Ishikawa (cell line): Measurements from ENCODE around the gene AMDHD1.

ENCODE experiments used
- CEBPB ChIP-seq: IDR thresholded peaks from 2 replicates; pipeline ENCODE4 v1.6.1; 2012
- CREB1 ChIP-seq: IDR thresholded peaks from 2 replicates; pipeline ENCODE4 v1.6.1; 2012; ENCODE audit warnings: low read depth
- EGR1 ChIP-seq: IDR thresholded peaks from 2 replicates; pipeline ENCODE4 v1.6.1; 2012
- EP300 ChIP-seq: IDR thresholded peaks from 2 replicates; pipeline ENCODE4 v1.6.1; 2012; ENCODE audit warnings: borderline replicate concordance
- FOXM1 ChIP-seq: IDR thresholded peaks from 2 replicates; pipeline ENCODE4 v1.6.1; 2012; ENCODE audit warnings: low read depth, borderline replicate concordance
- NFIC ChIP-seq: IDR thresholded peaks from 2 replicates; pipeline ENCODE4 v1.6.1; 2012
- RAD21 ChIP-seq: IDR thresholded peaks from 2 replicates; pipeline ENCODE4 v1.6.1; 2012; ENCODE audit warnings: low read depth
- TAF1 ChIP-seq: IDR thresholded peaks from 2 replicates; pipeline ENCODE4 v1.6.1; 2012; ENCODE audit warnings: low read depth, mild to moderate bottlenecking
- TCF12 ChIP-seq: IDR thresholded peaks from 2 replicates; pipeline ENCODE4 v1.6.1; 2012; ENCODE audit warnings: low read depth
- TEAD4 ChIP-seq: IDR thresholded peaks from 2 replicates; pipeline ENCODE4 v1.6.1; 2012
- YY1 ChIP-seq: IDR thresholded peaks from 2 replicates; pipeline ENCODE4 v1.6.1; 2012; ENCODE audit warnings: low read depth
- ZBTB7A ChIP-seq: IDR thresholded peaks from 2 replicates; pipeline ENCODE4 v1.6.1; 2012; ENCODE audit warnings: low read depth
- TF ChIP-seq, protein P1 (sequence below): IDR thresholded peaks from 2 replicates; pipeline ENCODE4 v1.6.1; 2012; ENCODE audit warnings: low read depth, mild to moderate bottlenecking
- TF ChIP-seq, protein P2 (sequence below): IDR thresholded peaks from 2 replicates; pipeline ENCODE4 v1.6.1; 2012
- TF ChIP-seq, protein P3 (sequence below): IDR thresholded peaks from 2 replicates; pipeline ENCODE4 v1.6.1; 2012

The AMDHD1 gene

DNA sequence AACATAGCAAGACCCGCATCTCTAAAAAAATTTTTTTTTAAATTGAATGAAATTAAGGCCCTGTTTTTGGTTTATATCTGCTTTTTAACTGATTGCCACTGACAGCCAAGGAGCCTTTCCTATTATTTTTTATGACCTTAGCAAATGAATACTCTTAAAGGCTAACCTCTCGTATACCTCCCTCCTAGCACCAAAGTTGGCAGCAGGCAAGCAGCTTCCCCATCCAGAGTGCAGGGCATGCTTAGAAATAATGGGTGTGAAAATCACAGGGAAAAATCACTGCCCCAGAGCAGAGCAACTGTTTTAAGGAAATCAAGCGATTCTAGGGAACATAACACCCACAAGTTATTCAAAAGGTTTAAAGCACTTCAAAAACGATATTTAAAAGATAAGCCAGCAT, 32.4 kb downstream of the AMDHD1 start:
- TF ChIP-seq TCF12 = no peak
- TF ChIP-seq NFIC = no peak
- TF ChIP-seq, protein P1, sequence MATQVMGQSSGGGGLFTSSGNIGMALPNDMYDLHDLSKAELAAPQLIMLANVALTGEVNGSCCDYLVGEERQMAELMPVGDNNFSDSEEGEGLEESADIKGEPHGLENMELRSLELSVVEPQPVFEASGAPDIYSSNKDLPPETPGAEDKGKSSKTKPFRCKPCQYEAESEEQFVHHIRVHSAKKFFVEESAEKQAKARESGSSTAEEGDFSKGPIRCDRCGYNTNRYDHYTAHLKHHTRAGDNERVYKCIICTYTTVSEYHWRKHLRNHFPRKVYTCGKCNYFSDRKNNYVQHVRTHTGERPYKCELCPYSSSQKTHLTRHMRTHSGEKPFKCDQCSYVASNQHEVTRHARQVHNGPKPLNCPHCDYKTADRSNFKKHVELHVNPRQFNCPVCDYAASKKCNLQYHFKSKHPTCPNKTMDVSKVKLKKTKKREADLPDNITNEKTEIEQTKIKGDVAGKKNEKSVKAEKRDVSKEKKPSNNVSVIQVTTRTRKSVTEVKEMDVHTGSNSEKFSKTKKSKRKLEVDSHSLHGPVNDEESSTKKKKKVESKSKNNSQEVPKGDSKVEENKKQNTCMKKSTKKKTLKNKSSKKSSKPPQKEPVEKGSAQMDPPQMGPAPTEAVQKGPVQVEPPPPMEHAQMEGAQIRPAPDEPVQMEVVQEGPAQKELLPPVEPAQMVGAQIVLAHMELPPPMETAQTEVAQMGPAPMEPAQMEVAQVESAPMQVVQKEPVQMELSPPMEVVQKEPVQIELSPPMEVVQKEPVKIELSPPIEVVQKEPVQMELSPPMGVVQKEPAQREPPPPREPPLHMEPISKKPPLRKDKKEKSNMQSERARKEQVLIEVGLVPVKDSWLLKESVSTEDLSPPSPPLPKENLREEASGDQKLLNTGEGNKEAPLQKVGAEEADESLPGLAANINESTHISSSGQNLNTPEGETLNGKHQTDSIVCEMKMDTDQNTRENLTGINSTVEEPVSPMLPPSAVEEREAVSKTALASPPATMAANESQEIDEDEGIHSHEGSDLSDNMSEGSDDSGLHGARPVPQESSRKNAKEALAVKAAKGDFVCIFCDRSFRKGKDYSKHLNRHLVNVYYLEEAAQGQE = no peak
- no peak for TF ChIP-seq YY1
- no peak for TF ChIP-seq TAF1
- TF ChIP-seq, protein P2, sequence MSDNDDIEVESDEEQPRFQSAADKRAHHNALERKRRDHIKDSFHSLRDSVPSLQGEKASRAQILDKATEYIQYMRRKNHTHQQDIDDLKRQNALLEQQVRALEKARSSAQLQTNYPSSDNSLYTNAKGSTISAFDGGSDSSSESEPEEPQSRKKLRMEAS = no peak
- TF ChIP-seq FOXM1 = no peak
- TF ChIP-seq CREB1 = no peak
- TF ChIP-seq CEBPB = no peak
- no peak for TF ChIP-seq EP300
- TF ChIP-seq, protein P3, sequence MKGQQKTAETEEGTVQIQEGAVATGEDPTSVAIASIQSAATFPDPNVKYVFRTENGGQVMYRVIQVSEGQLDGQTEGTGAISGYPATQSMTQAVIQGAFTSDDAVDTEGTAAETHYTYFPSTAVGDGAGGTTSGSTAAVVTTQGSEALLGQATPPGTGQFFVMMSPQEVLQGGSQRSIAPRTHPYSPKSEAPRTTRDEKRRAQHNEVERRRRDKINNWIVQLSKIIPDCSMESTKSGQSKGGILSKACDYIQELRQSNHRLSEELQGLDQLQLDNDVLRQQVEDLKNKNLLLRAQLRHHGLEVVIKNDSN = no peak
- TF ChIP-seq RAD21 = no peak
- TF ChIP-seq ZBTB7A = no peak
- no peak for TF ChIP-seq TEAD4
- no peak for TF ChIP-seq EGR1

DNA sequence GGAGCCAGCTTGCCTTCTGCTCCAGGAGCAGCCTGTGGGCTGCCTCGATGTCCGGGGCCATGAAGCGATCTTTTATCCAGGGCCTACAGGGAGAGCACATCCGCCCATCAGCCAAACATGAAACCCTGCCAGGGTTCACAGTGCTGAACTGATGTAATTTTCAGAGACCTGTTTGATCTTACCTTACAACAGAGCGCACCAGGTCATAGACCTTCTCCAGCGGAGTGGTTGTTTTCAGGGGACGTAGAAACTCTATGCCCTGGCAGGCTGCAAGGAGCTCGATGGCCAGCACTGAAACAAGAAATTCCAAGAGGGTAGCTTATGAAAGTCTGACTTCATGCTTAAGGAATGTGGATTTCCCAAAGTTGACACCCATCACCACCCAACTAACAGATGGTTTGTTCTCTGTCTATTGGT, 33.3 kb downstream of the AMDHD1 start:
- TF ChIP-seq EP300 (no peak), TEAD4 (peak; percentile 34; the same call in 1 of the 2 replicates)

DNA sequence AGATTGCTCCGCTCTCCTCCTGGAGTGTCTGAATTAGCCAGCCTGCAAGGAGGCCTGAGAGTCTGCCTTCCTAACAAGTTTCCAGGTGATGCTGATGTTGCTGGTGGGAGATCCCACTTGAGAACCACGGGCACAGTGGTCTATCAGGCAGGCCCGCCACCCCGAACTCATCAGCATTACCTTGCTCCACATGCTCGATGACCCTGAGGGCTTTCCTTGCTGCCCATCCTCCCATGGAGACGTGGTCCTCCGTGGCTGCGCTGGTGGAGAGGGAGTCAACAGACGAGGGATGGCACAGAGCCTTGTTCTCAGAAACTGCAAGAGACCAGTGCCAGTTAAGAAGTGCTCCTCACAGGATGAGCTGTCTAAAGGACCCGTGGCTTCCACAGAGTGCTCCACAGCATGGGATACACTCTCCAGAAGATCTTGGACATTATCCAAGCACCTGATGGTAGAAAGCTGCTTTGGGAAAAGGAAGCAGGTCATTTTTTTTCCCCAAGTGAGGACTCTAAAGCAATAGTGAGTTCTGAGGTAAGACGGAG, 34.7 kb downstream of the AMDHD1 start:
- TF ChIP-seq, protein P3 = no peak
- TF ChIP-seq CEBPB (no peak), TEAD4 (no peak), YY1 (no peak), RAD21 (no peak), TAF1 (no peak), EGR1 (no peak), NFIC (no peak), EP300 (no peak), TCF12 (no peak), FOXM1 (no peak), ZBTB7A (no peak)
- TF ChIP-seq, protein P1 = no peak
- TF ChIP-seq, protein P2 = no peak

DNA sequence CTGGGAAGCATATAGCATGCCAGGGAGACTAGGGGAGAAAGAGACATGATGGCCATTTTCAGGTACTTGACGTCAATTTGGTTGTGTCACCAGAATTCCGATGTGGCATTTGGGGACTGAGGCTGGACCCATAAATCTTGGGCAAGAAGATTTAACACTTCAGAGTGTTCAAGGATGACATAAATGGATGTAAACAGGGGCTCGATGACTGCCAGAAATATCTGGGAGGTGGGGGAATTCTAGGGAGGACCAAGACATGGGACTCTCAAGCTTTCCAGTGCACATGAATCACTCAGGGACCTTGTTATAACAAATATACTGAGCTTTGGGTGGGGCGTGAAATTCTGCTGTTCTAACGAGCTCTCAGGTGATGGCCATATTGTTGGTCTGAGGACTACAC, 35.2 kb downstream of the AMDHD1 start:
- TF ChIP-seq EP300 = no peak
- TF ChIP-seq, protein P3 = no peak
- no peak for TF ChIP-seq RAD21
- TF ChIP-seq NFIC = no peak
- TF ChIP-seq, protein P2 = no peak
- TF ChIP-seq TCF12 = no peak
- TF ChIP-seq TEAD4 = no peak
- no peak for TF ChIP-seq CEBPB
- TF ChIP-seq, protein P1 = no peak

DNA sequence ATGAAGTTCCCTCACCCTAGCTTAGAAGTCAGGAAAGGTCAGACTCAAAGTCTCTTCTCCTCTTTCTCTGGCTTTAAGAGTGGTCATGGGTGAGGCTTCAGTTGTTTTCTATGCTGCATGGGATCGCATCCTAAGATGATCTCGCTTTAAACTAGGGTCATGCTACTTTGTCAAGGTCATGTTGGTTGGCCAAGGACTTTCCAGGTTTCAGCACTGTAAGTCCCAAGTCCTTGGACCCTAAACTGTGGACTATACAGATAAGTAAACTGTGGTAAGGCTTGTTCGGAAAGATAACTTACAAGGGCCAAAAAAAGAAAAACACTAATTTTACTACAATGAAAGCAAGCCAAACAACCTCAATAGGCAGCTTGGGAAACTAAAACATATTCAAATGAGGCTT, 35.6 kb downstream of the AMDHD1 start:
- TF ChIP-seq, protein P1 = no peak
- TF ChIP-seq EGR1 (no peak), RAD21 (no peak)
